Omental fat pad (tissue), 4 donors: Measurements from ENCODE around the gene ARHGAP42. TPM values are rescaled to one million over a fixed set of nuclear protein-coding genes. Genes with fewer than 3 reads are reported as not detected.

Experiments
- ATAC-seq: fragments of 150-250 bp; one replicate; pipeline ENCODE4 v1.9.1; 2016; ENCODE audit warnings: mild to moderate bottlenecking, moderate library complexity; ENCODE audit not compliant: low FRiP score
- DNase-seq: peaks from one replicate; pipeline ENCODE4 v3.0.0-alpha.2; 2019; ENCODE audit warnings: low spot score
- CTCF ChIP-seq, 3 donors: fragments of 450-650 bp; IDR thresholded peaks; one replicate each; pipeline ENCODE4 v1.5.1; 2016 to 2017; ENCODE audit warnings: antibody characterized with exemption in 3 of 3, mild to moderate bottlenecking in 3 of 3, moderate library complexity in 2 of 3
- total RNA-seq, 4 donors: library from RNA; depleted of rRNA; stranded (reverse); fragments of >200 nt; gene quantifications; one replicate each; pipeline ENCODE4 v1.1.0, GENCODE V29; 2016

ARHGAP42 gene
- total RNA-seq, 4 donors from 2014 or later = 9.6 to 47.4 (median 15.7) TPM

GRCh38 chr11:100719362-100719761, 32.3 kb downstream of the ARHGAP42 start:
- ATAC-seq (no peak), DNase-seq (no peak)

GRCh38 chr11:100719809-100720221, 32.7 kb downstream of the ARHGAP42 start:
- TF ChIP-seq CTCF (IDR thresholded peaks at IDR 0.05) = no peak
- no peak for DNase-seq
- ATAC-seq = peak; percentile 78

More at GRCh38 chr11:100719362-100719761, 32.3 kb downstream of the ARHGAP42 start:
- no peak for TF ChIP-seq CTCF (IDR thresholded peaks at IDR 0.05)

- ATAC-seq (no peak), DNase-seq (no peak)
- no peak for TF ChIP-seq CTCF (IDR thresholded peaks at IDR 0.05)
These were observed 39.6 kb downstream of the ARHGAP42 start for GRCh38 chr11:100726680-100727079.

GRCh38 chr11:100727410-100727809, 40.3 kb downstream of the ARHGAP42 start:
- DNase-seq (no peak), ATAC-seq (peak; percentile 14)
- no peak for TF ChIP-seq CTCF (IDR thresholded peaks at IDR 0.05)

- no peak for DNase-seq
- no peak for ATAC-seq
- TF ChIP-seq CTCF (IDR thresholded peaks at IDR 0.05) = no peak
These were observed 43.2 kb downstream of the ARHGAP42 start for GRCh38 chr11:100730266-100730665.

GRCh38 chr11:100731471-100731870, 44.4 kb downstream of the ARHGAP42 start:
- ATAC-seq (no peak), DNase-seq (no peak)
- TF ChIP-seq CTCF (IDR thresholded peaks at IDR 0.05) = no peak

GRCh38 chr11:100732949-100733348, 45.9 kb downstream of the ARHGAP42 start:
- TF ChIP-seq CTCF (IDR thresholded peaks at IDR 0.05) = no peak
- DNase-seq = no peak
- ATAC-seq = no peak
